HG03520 (cell line): ENCODE measurements around the gene HMG20A.

ENCODE experiments used
- ATAC-seq: cut with Tn5 transposase; IDR thresholded peaks from one replicate; pipeline ENCODE4 v1.9.1; 2021; ENCODE audit warnings: mild to moderate bottlenecking, moderate library complexity; ENCODE audit not compliant: unreplicated experiment

The HMG20A gene

GRCh38 chr15:77420610-77421369 lies at the start of gene HMG20A:
Gene HMG20A (plus strand): TSS chr15:77420888. CDS start chr15:77458408, 37,520 bp downstream.
- ATAC-seq: peak; percentile 23

GRCh38 chr15:77371850-77372563 lies 48.7 kb upstream of the HMG20A start:
- no peak for ATAC-seq

- no peak for ATAC-seq
These were observed 47.2 kb upstream of the HMG20A start for GRCh38 chr15:77373441-77373840.

GRCh38 chr15:77375133-77375532 lies 45.6 kb upstream of the HMG20A start:
- no peak for ATAC-seq

GRCh38 chr15:77376770-77377169 lies 43.9 kb upstream of the HMG20A start:
- ATAC-seq: no peak

- ATAC-seq: no peak
These were observed 40.7 kb upstream of the HMG20A start for GRCh38 chr15:77380033-77380432.

- no peak for ATAC-seq
These were observed 36.6 kb upstream of the HMG20A start for GRCh38 chr15:77384086-77384485.

- ATAC-seq: no peak
These were observed 35.9 kb upstream of the HMG20A start for GRCh38 chr15:77384589-77385359.

GRCh38 chr15:77386626-77387025 lies 34.1 kb upstream of the HMG20A start:
- no peak for ATAC-seq

- ATAC-seq: no peak
These were observed 33.2 kb upstream of the HMG20A start for GRCh38 chr15:77387365-77388105.

GRCh38 chr15:77391372-77391951 lies 29.2 kb upstream of the HMG20A start:
- no peak for ATAC-seq

- no peak for ATAC-seq
These were observed 27.8 kb upstream of the HMG20A start for GRCh38 chr15:77392762-77393470.

- no peak for ATAC-seq
These were observed 27.2 kb upstream of the HMG20A start for GRCh38 chr15:77393471-77393840.

GRCh38 chr15:77395013-77395774 lies 25.5 kb upstream of the HMG20A start:
- no peak for ATAC-seq

- no peak for ATAC-seq
These were observed 24.0 kb upstream of the HMG20A start for GRCh38 chr15:77396692-77397091.

- no peak for ATAC-seq
These were observed 21.8 kb upstream of the HMG20A start for GRCh38 chr15:77398927-77399326.

- no peak for ATAC-seq
These were observed 20.4 kb upstream of the HMG20A start for GRCh38 chr15:77400258-77400657.

- ATAC-seq: no peak
These were observed 17.8 kb upstream of the HMG20A start for GRCh38 chr15:77402740-77403379.
